Left lung (tissue), 10 donors: ENCODE results near the gene OGN. TPM values are rescaled to one million over a fixed set of nuclear protein-coding genes. Genes with fewer than 3 reads are reported as not detected.

ENCODE experiments used
- ATAC-seq: fragments of 200-7000 bp; cut with Tn5 transposase; one replicate; pipeline ENCODE4 v1.9.1; 2020; ENCODE audit warnings: moderate library complexity
- DNase-seq, 4 donors: peaks; one replicate each; pipeline ENCODE4 v3.0.0-alpha.2; 2013 to 2020
- H3K27ac ChIP-seq, 2 donors: fragments of 200-600 bp; sonication (generic) in 1 of 2; one replicate each; pipeline versions ENCODE4 v1.5.0 to v1.8.0; 2020 to 2021
- H3K27me3 ChIP-seq, 2 donors: fragments of 200-600 bp; sonication (generic) in 1 of 2; one replicate each; pipeline versions ENCODE4 v1.5.0 to v1.8.0; 2020 to 2021
- H3K36me3 ChIP-seq, 2 donors: fragments of 200-600 bp; sonication (generic) in 1 of 2; one replicate each; pipeline versions ENCODE4 v1.5.0 to v1.8.0; 2020 to 2021
- H3K4me1 ChIP-seq, 2 donors: fragments of 200-600 bp; one replicate each; pipeline ENCODE4 v1.8.0; 2021
- H3K4me3 ChIP-seq, 2 donors: fragments of 200-600 bp; sonication (generic) in 1 of 2; one replicate each; pipeline versions ENCODE4 v1.5.0 to v1.8.0; 2020 to 2021; ENCODE audit warnings: mild to moderate bottlenecking in 1 of 2
- H3K9me3 ChIP-seq, 2 donors: fragments of 200-600 bp; sonication (generic) in 1 of 2; one replicate each; pipeline versions ENCODE4 v1.5.0 to v1.8.0; 2020 to 2021
- intact Hi-C, 2 donors: fragments of 100-400 bp; cut with DNase I; formaldehyde crosslinking; loops; one replicate each; pipeline versions ENCODE4 v1.11.2 to v1.14.2; 2022
- polyA plus RNA-seq, 6 donors: library from polyadenylated mRNA; unstranded; fragments of 120-200 nt; gene quantifications; one replicate each; pipeline ENCODE4 v1.2.1, GENCODE V29; 2013; ENCODE audit not compliant: insufficient read length in 6 of 6
- total RNA-seq, 2 donors: library from RNA; stranded (reverse); fragmentation: NEBNext Ultra II Directional; extraction: Animal tissue kit (Norgen Biotek cat#: 25700); gene quantifications; one replicate each; pipeline ENCODE4 v1.2.1, GENCODE V29; 2021
- TF ChIP-seq, protein P1 (sequence below), 2 donors: fragments of 200-600 bp; sonication (generic) in 1 of 2; IDR thresholded peaks; one replicate each; pipeline versions ENCODE4 v1.5.0 to v1.8.0; 2021; ENCODE audit warnings: antibody characterized with exemption in 2 of 2
- donor health status: DM: no; HTN: yes; CAD: no.
- donor health status: DM: no; HTN: no; CAD: no.

The OGN gene
- total and polyA plus RNA-seq, 8 donors, result 11.8 to 153 (median 130) TPM

DNA sequence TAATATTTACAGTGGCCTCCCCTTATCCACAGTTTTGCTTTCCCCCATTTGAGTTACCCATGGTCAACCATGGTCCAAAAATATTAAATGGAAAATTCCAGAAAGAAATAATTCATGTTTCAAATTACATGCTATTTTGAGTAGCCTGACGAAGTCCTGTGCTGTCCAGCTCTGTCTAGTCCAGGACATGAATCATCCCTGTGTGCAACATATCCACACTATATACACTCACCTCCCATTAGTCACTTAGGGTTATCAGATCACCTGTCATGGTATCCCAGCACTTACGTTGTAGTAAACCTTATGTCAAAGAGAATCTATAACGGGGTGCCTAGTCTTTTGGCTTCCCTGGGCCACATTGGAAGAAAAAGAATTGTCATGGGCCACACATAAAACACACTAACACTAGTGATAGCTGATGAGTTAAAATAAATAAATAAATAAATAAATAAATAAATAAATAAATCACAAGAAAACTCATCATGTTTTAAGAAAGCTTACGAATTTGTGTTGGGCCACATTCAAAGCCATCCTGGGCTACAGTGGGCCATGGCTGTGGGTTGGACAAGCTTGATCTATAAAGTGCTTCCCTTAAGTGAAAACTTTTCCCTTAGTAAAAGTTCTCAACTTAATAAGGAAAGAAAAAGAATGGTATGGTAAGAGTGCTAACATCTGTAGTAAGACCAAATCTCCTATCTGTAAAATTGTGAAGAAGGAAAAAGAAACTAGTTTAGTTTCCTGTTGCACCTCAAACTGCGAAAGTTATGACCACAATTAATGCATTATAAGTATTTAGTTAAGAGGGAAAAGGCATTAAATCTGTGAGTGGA is 35.8 kb upstream of the OGN start:
- Histone ChIP-seq H3K4me3 (no peak overlapping the region), H3K27me3 (no peaks in the 10 kb centered on the region)
- intact Hi-C loops, result loop anchor here in 1 of 2 donors (10.0 kb wide), 1 partner anchor 95 kb away; no protein-coding TSS in a partner anchor

DNA sequence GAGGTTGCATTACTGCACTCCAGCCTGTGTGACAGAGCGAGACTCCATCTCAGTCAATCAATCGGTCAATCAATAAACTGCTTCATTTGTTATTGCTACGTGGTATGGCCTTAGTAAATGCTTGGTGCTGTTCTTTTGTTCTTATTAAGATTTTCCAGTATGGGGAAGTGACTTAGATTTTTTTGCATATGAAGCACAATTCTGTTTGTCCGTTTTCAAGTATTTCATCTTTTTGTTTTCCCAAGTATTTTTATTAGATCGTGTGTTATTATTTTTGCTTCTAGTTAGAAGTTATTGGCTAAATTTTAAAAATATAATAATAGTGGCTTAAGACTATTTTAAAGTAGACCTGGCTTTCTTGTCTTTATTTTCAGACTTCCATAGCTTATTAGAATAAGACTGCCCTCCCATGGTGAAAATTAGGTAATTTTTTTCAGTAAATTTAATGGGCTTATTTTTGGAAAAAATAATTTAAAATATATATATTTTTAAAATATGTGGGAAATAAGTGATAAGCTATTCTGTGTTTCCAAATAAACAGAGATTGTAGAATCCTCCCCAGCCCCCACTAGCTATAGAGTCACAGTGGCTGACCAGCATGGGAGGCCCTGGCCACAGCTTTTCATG is 34.6 kb upstream of the OGN start:
- no peaks in the 10 kb centered on the region for H3K36me3 ChIP-seq
- H3K4me3 ChIP-seq, result no peak overlapping the region
- H3K27ac ChIP-seq, result no peak overlapping the region
- H3K9me3 ChIP-seq, result no peaks in the 10 kb centered on the region
- no peaks in the 10 kb centered on the region for H3K27me3 ChIP-seq
- intact Hi-C loops, result loop anchor here in 1 of 2 donors (10.0 kb wide), 1 partner anchor 94 kb away; no protein-coding TSS in a partner anchor
- no peak for DNase-seq
- ATAC-seq, result no peak
- H3K4me1 ChIP-seq, result no peaks in the 10 kb centered on the region
- TF ChIP-seq, protein P1, sequence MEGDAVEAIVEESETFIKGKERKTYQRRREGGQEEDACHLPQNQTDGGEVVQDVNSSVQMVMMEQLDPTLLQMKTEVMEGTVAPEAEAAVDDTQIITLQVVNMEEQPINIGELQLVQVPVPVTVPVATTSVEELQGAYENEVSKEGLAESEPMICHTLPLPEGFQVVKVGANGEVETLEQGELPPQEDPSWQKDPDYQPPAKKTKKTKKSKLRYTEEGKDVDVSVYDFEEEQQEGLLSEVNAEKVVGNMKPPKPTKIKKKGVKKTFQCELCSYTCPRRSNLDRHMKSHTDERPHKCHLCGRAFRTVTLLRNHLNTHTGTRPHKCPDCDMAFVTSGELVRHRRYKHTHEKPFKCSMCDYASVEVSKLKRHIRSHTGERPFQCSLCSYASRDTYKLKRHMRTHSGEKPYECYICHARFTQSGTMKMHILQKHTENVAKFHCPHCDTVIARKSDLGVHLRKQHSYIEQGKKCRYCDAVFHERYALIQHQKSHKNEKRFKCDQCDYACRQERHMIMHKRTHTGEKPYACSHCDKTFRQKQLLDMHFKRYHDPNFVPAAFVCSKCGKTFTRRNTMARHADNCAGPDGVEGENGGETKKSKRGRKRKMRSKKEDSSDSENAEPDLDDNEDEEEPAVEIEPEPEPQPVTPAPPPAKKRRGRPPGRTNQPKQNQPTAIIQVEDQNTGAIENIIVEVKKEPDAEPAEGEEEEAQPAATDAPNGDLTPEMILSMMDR (IDR thresholded peaks at IDR 0.05), result peak in 1 of 2 donors; percentile 11

More for the DNA sequence above, 35.8 kb upstream of the OGN start:
- ATAC-seq, result no peak
- H3K27ac ChIP-seq, result no peak overlapping the region
- H3K36me3 ChIP-seq, result no peaks in the 10 kb centered on the region
- DNase-seq, result no peak
- no peaks in the 10 kb centered on the region for H3K9me3 ChIP-seq
- TF ChIP-seq, protein P1 (IDR thresholded peaks at IDR 0.05), result no peak
- no peaks in the 10 kb centered on the region for H3K4me1 ChIP-seq

DNA sequence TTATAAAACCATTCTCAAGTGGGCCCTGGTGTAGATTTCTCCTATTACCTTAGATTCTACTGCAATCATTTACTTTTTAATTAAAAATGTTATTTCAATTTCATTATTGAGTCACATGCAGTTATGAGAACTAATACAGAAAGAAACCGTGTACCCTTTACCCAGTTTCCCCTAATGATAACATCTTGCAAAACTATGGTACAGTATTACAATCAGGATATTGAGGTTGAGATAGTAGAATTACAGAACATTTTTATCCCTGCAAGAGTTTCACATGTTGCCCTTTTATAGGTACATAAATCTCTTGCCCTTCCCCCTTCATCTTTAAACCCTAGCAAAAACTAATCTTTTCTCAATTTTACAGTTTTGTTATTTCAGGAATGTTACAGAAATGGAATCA is 30.9 kb upstream of the OGN start:
- TF ChIP-seq, protein P1 (IDR thresholded peaks at IDR 0.05), result no peak
- H3K27me3 ChIP-seq, result no peaks in the 10 kb centered on the region
- DNase-seq, result no peak
- intact Hi-C loops, result loop anchor here in 1 of 2 donors (10.0 kb wide), 1 partner anchor 90 kb away; no protein-coding TSS in a partner anchor
- H3K4me3 ChIP-seq, result no peak overlapping the region
- ATAC-seq, result no peak
- no peak overlapping the region for H3K27ac ChIP-seq
- no peaks in the 10 kb centered on the region for H3K36me3 ChIP-seq
- H3K4me1 ChIP-seq, result no peaks in the 10 kb centered on the region
- H3K9me3 ChIP-seq, result no peaks in the 10 kb centered on the region

DNA sequence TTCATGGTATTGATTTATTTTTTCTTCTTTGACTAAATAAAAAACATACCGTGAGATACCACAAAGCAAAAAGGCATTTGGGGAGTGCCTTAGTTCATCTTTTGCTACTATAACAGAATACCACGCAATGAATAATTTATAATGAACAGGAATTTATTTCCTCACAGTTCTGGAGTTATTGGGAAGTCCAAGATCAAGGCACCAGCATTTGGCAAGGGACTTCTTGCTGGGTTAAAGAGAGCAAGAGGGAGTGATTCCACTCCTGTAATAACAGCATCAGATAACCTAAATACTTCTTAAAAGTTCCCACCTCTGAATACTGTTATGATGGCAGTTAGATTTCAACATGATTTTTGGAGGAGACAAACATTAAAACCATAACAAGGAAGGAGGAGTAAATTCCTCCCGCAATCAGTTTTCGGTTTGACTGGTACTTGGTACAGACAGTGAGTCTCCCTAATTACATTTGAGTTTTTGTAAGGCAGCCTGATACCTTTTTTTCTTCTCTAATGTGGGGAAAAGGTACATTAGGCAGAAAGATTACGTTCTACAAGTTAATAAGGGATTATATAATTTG is 28.7 kb upstream of the OGN start:
- ATAC-seq, result no peak

More for the DNA sequence above, 28.7 kb upstream of the OGN start:
- no peaks in the 10 kb centered on the region for H3K27me3 ChIP-seq
- no peak for DNase-seq
- no peaks in the 10 kb centered on the region for H3K9me3 ChIP-seq
- H3K36me3 ChIP-seq, result no peaks in the 10 kb centered on the region
- intact Hi-C loops, result loop anchor here in 1 of 2 donors (10.0 kb wide), 1 partner anchor 88 kb away; no protein-coding TSS in a partner anchor
- no peaks in the 10 kb centered on the region for H3K4me1 ChIP-seq
- H3K4me3 ChIP-seq, result no peak overlapping the region
- no peak overlapping the region for H3K27ac ChIP-seq
- TF ChIP-seq, protein P1 (IDR thresholded peaks at IDR 0.05), result no peak
